CD8-positive, alpha-beta memory T cell (primary cell): Measurements from ENCODE around the gene MYO1C. TPM values are rescaled to one million over a fixed set of nuclear protein-coding genes. Genes with fewer than 3 reads are reported as not detected.

Experiments used
- polyA plus RNA-seq: library from polyadenylated mRNA; unstranded; fragments of 300-500 nt; fragmentation: Illumina TruSeq; gene quantifications from one replicate; pipeline ENCODE4 v1.2.3, GENCODE V29; 2021
- total RNA-seq, 2 experiments: library from RNA; stranded (reverse); gene quantifications; one replicate each; pipeline ENCODE4 v1.2.3, GENCODE V29; 2021

MYO1C gene
- total and polyA plus RNA-seq, 3 experiments from 2014 or later = 5.7 to 36.9 (median 36.6) TPM

Other genes with a start within 250 kb of the MYO1C start
- not detected for gene BHLHA9, start 222.2 kb downstream of the MYO1C start, total RNA-seq
- not detected for gene BHLHA9, start 222.2 kb downstream of the MYO1C start, polyA plus RNA-seq
- not detected for gene TRARG1, start 213.0 kb downstream of the MYO1C start, total RNA-seq
- not detected for gene TRARG1, start 213.0 kb downstream of the MYO1C start, polyA plus RNA-seq
- 100 to 1,000 TPM; 579 to 596 TPM for gene YWHAE, start 92.5 kb downstream of the MYO1C start, total RNA-seq
- 44.0 TPM for gene YWHAE, start 92.5 kb downstream of the MYO1C start, polyA plus RNA-seq
- gene CRK, start 36.5 kb downstream of the MYO1C start, total RNA-seq = 10 to 100 TPM; 25.3 to 28.8 TPM
- gene CRK, start 36.5 kb downstream of the MYO1C start, polyA plus RNA-seq = 24.6 TPM
- 10 to 100 TPM; 29.5 to 31.9 TPM for gene INPP5K, start 23.9 kb upstream of the MYO1C start, total RNA-seq
- gene INPP5K, start 23.9 kb upstream of the MYO1C start, polyA plus RNA-seq = 80.2 TPM
- 10 to 100 TPM; 80.5 to 85.0 TPM for gene PITPNA, start 70.1 kb upstream of the MYO1C start, total RNA-seq
- gene PITPNA, start 70.1 kb upstream of the MYO1C start, polyA plus RNA-seq = 39.6 TPM
- 10 to 100 TPM in 1 of 2 experiments, 1 to 10 TPM in 1; 9.0 to 10.2 TPM for gene SLC43A2, start 136.1 kb upstream of the MYO1C start, total RNA-seq
- gene SLC43A2, start 136.1 kb upstream of the MYO1C start, polyA plus RNA-seq = 1.6 TPM
- under 1 TPM; 0.71 to 0.94 TPM for gene SCARF1, start 153.0 kb upstream of the MYO1C start, total RNA-seq
- 0.39 TPM for gene SCARF1, start 153.0 kb upstream of the MYO1C start, polyA plus RNA-seq
- 1 to 10 TPM; 2.1 to 3.0 TPM for gene RILP, start 157.2 kb upstream of the MYO1C start, total RNA-seq
- gene RILP, start 157.2 kb upstream of the MYO1C start, polyA plus RNA-seq = 3.7 TPM
- gene PRPF8, start 192.2 kb upstream of the MYO1C start, total RNA-seq = 100 to 1,000 TPM; 430 to 447 TPM
- 209 TPM for gene PRPF8, start 192.2 kb upstream of the MYO1C start, polyA plus RNA-seq
- under 1 TPM; 0.09 to 0.22 TPM for gene TLCD2, start 217.7 kb upstream of the MYO1C start, total RNA-seq
- gene TLCD2, start 217.7 kb upstream of the MYO1C start, polyA plus RNA-seq = 0.32 TPM
- gene WDR81, start 232.0 kb upstream of the MYO1C start, total RNA-seq = 10 to 100 TPM; 21.1 to 23.7 TPM
- gene WDR81, start 232.0 kb upstream of the MYO1C start, polyA plus RNA-seq = 20.4 TPM